Measurements from ENCODE around the gene DCHS1. TPM values are rescaled to one million over a fixed set of nuclear protein-coding genes. Genes with fewer than 3 reads are reported as not detected.

Gene DCHS1
- polyA plus RNA-seq, 2 of the 4 experiments (the other 2 are of a cell fraction) = 0.06 TPM

DNA sequence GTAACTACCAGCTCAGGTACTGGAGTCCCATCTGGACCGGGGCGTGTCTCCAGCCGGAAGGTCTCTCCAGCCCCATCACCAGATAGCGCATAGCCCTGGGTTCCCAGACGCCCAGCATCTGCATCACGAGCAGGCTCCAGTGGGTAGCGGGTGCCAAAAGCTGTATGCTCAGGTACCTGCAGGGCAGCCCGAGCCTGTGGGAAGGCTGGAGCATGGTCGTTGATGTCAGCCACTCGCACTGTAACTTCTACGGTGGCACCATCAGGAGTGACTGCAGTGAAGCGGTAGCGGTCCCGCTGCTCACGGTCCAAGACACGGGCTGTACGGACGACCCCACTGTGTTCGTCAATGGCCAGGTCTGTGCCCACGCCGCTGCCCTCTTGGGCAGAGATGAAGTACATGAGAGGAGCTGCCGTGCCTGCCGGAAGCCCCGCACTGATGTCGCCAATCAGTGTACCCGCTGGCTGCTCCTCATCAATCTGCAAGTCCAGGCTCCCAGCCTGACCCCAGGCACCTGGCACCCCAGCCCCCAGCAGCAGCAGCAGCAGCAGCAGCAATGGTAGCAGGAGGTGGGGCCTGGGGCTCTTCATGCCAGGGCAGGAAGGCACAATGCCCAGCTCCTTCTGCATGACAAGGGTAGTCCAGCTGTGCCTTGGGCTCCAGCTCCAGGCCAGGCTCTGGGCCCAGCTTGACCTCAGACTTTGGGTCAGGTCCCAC lies 14.5 kb downstream of the DCHS1 start:
- ATAC-seq = no peak
- ChIA-PET CTCF (interaction anchor here (1.3 to 1.4 kb wide), 2 partner anchors 10 to 21 kb away, joined by 3 to 5 read pairs; no protein-coding TSS in a partner anchor), POLR2A (no interaction called here)
- Histone ChIP-seq H3K4me2 (no peak overlapping the region), H3K27ac (no peak overlapping the region), H3K4me3 (no peak overlapping the region), H3K4me1 (no peaks in the 10 kb centered on the region), H3K9me3 (no peaks in the 10 kb centered on the region)
- TF ChIP-seq NFE2L2 (conservative IDR thresholded peaks at IDR 0.05; ENCODE audit: low read length) (no peak), SMC3 (IDR thresholded peaks at IDR 0.05) (no peak), POLR2A (IDR thresholded peaks at IDR 0.05; ENCODE audit: low read length) (no peak), EHF (CRISPR knock-in tag; IDR thresholded peaks at IDR 0.05) (no peak)
- TF ChIP-seq, protein P1, sequence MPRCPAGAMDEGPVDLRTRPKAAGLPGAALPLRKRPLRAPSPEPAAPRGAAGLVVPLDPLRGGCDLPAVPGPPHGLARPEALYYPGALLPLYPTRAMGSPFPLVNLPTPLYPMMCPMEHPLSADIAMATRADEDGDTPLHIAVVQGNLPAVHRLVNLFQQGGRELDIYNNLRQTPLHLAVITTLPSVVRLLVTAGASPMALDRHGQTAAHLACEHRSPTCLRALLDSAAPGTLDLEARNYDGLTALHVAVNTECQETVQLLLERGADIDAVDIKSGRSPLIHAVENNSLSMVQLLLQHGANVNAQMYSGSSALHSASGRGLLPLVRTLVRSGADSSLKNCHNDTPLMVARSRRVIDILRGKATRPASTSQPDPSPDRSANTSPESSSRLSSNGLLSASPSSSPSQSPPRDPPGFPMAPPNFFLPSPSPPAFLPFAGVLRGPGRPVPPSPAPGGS (IDR thresholded peaks at IDR 0.05) = no peak
- WGBS (ENCODE audit: missing lambda C conversion rate) = 71% methylated on average over 26 of the region's 26 CpGs
- DNase-seq (ENCODE audit: low read depth in 1 of 2, low spot score in 1 of 2) = no peak
- no peak for FAIRE-seq

DNA sequence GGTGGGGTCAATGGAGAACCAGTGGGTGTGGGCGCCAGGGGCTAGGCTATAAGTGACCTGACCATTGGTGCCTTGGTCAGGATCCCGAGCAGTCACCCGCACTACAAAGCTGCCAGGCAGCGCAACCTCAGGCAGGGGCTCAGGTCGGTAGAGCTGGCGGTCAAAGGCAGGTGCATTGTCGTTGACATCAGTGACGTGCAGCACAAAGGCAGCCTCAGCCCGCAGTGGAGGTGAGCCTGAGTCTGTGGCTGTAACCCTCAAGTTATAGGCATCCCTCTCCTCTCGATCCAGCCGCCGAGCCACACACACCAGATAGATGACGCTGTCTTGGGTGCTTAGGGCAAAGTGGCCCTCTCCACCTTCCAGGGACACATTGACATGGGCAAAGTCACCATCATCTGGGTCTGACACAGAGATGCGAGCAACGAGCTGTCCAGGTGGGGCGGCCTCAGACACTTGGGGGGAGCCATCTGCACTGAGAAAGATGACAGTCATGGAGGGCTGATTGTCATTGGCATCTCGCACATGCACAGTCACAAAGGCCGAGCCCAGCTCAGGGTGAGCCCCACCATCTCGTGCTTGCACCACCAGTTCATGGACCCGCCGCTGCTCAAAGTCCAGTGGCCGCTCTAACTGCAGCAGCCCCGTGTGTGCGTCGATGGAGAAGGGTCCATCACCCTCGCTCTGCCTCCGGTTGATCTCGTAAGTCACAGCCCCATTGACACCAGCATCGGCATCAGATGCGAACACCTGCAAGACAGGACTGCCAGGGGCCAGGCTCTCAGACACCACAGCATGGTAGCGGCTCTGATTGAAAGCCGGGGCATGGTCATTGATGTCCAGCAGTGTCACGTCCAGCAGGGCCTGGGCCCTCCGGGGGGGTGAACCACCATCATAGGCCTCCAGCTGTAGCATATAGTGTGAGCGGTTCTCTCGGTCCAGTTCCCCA lies 15.3 kb downstream of the DCHS1 start:
- no peak for ATAC-seq
- H3K9me3 ChIP-seq = no peaks in the 10 kb centered on the region
- FAIRE-seq = no peak
- no peak overlapping the region for H3K4me3 ChIP-seq
- DNase-seq (ENCODE audit: low read depth in 1 of 2, low spot score in 1 of 2) = no peak
- peaks cover 4% of the 10 kb centered on the region; the same call in 1 of the 3 replicates for H3K4me1 ChIP-seq
- 74% methylated on average over 21 of the region's 36 CpGs for WGBS (ENCODE audit: missing lambda C conversion rate)
- CTCF ChIA-PET = interaction anchor here (1.4 to 2.3 kb wide), 2 partner anchors 9 to 43 kb away, joined by 3 to 10 read pairs; partner anchors contain the start of gene MRPL17
- H3K27ac ChIP-seq = no peak overlapping the region
- H3K4me2 ChIP-seq = no peak overlapping the region
- no peak for TF ChIP-seq HOXB5 (CRISPR knock-in tag; IDR thresholded peaks at IDR 0.05)
- TF ChIP-seq, protein P2, sequence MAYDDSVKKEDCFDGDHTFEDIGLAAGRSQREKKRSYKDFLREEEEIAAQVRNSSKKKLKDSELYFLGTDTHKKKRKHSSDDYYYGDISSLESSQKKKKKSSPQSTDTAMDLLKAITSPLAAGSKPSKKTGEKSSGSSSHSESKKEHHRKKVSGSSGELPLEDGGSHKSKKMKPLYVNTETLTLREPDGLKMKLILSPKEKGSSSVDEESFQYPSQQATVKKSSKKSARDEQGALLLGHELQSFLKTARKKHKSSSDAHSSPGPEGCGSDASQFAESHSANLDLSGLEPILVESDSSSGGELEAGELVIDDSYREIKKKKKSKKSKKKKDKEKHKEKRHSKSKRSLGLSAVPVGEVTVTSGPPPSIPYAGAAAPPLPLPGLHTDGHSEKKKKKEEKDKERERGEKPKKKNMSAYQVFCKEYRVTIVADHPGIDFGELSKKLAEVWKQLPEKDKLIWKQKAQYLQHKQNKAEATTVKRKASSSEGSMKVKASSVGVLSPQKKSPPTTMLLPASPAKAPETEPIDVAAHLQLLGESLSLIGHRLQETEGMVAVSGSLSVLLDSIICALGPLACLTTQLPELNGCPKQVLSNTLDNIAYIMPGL (CRISPR knock-in tag; IDR thresholded peaks at IDR 0.05; ENCODE audit: borderline replicate concordance) = no peak
- TF ChIP-seq PHF8 (IDR thresholded peaks at IDR 0.05; ENCODE audit: borderline replicate concordance, low read depth) = no peak
- TF ChIP-seq POLR2AphosphoS2 (conservative IDR thresholded peaks at IDR 0.05; ENCODE audit: low read length) = no peak
- no peak for TF ChIP-seq CHD2 (IDR thresholded peaks at IDR 0.05; ENCODE audit: low read length, partially characterized antibody)
- TF ChIP-seq POLR2A (IDR thresholded peaks at IDR 0.05; ENCODE audit: low read length) = no peak
- TF ChIP-seq CBX2 (IDR thresholded peaks at IDR 0.05; ENCODE audit: borderline replicate concordance, low read depth) = no peak
- no peak for TF ChIP-seq EP300 (IDR thresholded peaks at IDR 0.05)
- no peak for TF ChIP-seq SREBF2 (IDR thresholded peaks at IDR 0.05)
- TF ChIP-seq EHMT2 (IDR thresholded peaks at IDR 0.05; ENCODE audit: low read depth) = no peak
- TF ChIP-seq FOSB (CRISPR knock-in tag; IDR thresholded peaks at IDR 0.05) = no peak
- no peak for TF ChIP-seq ZFP36 (IDR thresholded peaks at IDR 0.05; ENCODE audit: borderline replicate concordance, partially characterized antibody)
- no peak for TF ChIP-seq RFX5 (IDR thresholded peaks at IDR 0.05)
- no peak for TF ChIP-seq NR3C1 (IDR thresholded peaks at IDR 0.05)
- POLR2A ChIA-PET = no interaction called here

DNA sequence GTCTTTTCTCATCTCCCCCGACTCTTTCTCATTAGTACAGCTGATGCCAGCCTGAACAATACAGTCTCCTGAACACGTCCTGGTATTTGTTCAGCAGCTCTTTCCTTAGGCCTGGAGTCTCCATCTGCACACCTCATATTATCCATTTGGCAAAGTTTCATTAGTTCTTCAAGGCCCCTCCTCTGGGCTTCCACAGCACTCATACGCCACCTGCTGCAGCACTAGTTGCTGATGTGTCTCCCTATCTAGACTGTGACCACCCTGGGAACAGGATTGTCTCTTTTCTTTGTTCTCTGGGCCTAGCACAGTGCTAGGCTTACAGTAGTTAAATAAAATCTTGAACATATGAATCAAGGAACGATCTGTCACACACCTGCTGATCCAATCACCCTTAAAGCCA lies 17.2 kb downstream of the DCHS1 start:
- H3K4me1 ChIP-seq = peaks cover 5% of the 10 kb centered on the region; the same call in 1 of the 3 replicates
- TF ChIP-seq, protein P3, sequence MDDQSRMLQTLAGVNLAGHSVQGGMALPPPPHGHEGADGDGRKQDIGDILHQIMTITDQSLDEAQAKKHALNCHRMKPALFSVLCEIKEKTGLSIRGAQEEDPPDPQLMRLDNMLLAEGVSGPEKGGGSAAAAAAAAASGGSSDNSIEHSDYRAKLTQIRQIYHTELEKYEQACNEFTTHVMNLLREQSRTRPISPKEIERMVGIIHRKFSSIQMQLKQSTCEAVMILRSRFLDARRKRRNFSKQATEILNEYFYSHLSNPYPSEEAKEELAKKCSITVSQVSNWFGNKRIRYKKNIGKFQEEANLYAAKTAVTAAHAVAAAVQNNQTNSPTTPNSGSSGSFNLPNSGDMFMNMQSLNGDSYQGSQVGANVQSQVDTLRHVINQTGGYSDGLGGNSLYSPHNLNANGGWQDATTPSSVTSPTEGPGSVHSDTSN (IDR thresholded peaks at IDR 0.05) = no peak
- TF ChIP-seq BHLHE40 (IDR thresholded peaks at IDR 0.05; ENCODE audit: low read depth, low read length) (no peak), EP300 (IDR thresholded peaks at IDR 0.05) (no peak), HOXB13 (CRISPR knock-in tag; IDR thresholded peaks at IDR 0.05; ENCODE audit: low read depth) (no peak), RAD21 (conservative IDR thresholded peaks at IDR 0.05 in 1 of 2, IDR thresholded peaks at IDR 0.05 in 1 of 2) (no peak), TP53 (CRISPR knock-in tag; IDR thresholded peaks at IDR 0.05) (no peak), CBX2 (IDR thresholded peaks at IDR 0.05; ENCODE audit: borderline replicate concordance, low read depth) (no peak), CHD2 (IDR thresholded peaks at IDR 0.05; ENCODE audit: low read length, partially characterized antibody) (no peak), MYC (IDR thresholded peaks at IDR 0.05; ENCODE audit: borderline replicate concordance, low read length) (no peak), MAFK (IDR thresholded peaks at IDR 0.05; ENCODE audit: partially characterized antibody) (no peak)
- TF ChIP-seq, protein P4, sequence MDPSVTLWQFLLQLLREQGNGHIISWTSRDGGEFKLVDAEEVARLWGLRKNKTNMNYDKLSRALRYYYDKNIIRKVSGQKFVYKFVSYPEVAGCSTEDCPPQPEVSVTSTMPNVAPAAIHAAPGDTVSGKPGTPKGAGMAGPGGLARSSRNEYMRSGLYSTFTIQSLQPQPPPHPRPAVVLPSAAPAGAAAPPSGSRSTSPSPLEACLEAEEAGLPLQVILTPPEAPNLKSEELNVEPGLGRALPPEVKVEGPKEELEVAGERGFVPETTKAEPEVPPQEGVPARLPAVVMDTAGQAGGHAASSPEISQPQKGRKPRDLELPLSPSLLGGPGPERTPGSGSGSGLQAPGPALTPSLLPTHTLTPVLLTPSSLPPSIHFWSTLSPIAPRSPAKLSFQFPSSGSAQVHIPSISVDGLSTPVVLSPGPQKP (IDR thresholded peaks at IDR 0.05; ENCODE audit: low read depth, low read length) = no peak
- TF ChIP-seq, protein P5, sequence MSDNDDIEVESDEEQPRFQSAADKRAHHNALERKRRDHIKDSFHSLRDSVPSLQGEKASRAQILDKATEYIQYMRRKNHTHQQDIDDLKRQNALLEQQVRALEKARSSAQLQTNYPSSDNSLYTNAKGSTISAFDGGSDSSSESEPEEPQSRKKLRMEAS (IDR thresholded peaks at IDR 0.05) = no peak

More for the DNA sequence above, 17.2 kb downstream of the DCHS1 start:
- FAIRE-seq (no peak), DNase-seq (ENCODE audit: low read depth in 1 of 2, low spot score in 1 of 2) (no peak), ATAC-seq (no peak)
- Histone ChIP-seq H3K27ac (no peak overlapping the region), H3K4me3 (no peak overlapping the region), H3K4me2 (no peak overlapping the region), H3K9me3 (no peaks in the 10 kb centered on the region)
- 41% methylated on average over 4 of the region's 4 CpGs for WGBS (ENCODE audit: missing lambda C conversion rate)
- ChIA-PET CTCF (interaction anchor here (0.5 to 2.3 kb wide), 4 partner anchors 10 to 45 kb away, joined by 3 to 10 read pairs (median 4); partner anchors contain the start of gene MRPL17), POLR2A (no interaction called here)

Measured in A549 (cell line).